Measurements from ENCODE around the gene COX19.

The COX19 gene

DNA sequence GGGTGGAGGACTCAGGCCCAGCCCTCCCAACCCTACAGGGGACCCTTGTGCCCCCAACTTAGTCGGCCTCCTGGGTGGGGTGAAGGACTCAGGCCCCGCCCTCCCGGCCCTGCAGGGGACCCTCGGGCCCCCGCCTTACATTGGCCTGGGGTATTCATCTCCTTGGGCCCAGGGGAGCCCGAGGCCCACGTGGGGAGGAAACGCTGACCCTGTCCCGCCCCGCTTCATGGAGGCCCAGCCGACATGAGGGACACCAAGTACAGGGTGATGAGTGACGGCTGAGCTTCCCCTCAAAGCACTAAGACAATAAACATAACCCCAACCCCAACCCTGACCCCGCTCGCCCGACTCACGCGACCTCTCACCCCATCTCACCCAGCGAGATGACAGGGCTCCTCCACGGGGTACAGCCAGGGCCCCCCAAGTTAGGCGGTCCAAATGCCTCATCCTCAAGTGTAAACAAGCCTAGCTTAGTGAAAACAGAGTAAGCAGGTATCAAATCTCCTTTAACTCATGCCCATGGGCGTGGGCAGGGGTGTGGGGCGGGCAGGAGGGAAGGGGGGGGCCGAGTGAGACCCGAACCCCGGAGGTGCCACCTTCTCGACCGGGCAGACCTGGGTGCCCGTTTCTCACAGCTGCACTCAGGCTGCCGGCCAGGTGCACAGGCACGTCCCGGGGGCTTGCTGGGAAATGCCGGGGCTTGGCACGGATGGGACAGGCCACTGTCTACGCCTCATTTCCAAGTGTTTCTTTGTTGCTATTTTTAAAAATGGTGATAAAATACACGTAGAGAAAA is 15.8 kb upstream of the COX19 start:
- DNase-seq, result no peak

DNA sequence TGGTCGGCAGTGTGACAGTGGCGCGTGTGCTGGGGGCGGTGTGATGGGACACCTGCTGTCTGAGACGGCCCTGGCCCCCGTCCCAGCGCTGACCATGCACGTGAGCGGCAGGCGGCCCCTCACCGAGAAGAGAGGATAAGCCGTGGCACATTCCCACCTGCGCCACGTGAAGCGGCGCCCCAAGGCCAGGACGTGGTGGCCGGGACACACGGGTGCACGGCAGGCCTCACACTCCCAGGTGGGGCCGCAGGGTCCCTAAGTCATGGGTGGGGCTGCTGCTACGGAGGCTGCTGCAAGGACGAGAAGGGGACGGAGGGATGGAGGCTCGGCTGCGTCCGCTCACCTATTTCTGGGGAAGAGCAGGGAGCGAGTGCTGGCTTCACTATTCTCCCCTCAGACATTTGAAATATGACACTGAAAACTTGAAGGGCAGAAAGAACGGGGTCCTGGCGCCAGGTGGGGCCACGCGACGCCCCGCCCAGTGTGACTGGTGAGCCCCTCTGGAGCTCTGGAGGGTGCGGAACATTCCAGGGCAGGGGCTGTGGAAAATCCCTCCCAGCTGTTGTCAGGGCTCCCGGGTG is 15.1 kb upstream of the COX19 start:
- no peak for DNase-seq

DNA sequence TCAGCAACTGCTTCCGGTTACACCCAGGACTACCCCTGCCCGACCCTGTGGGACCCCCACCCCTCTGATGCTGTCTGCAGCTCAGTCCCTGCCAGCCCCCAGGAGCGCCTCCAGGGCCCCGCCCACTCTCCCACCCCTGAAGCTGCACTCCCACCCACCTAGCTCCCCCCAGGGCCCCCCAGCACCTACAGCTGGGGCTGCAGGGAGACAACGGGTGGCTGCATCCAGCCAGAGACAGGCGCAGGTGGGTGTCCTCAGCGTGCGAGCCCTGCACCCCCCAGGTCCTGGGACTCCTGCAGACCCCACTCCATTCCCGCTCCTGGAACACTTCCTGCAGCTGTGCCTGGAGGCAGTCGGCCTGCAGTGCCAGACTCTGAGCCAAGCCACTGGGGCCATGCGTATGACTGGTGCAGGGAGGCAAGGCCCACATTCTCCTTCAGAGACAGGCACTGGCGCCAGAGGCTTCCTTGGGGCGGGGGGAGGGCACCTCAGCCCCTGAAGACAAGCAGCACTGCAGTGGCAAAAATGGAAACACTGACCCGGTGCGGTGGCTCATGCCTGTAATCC is 13.7 kb upstream of the COX19 start:
- DNase-seq, result no peak

DNA sequence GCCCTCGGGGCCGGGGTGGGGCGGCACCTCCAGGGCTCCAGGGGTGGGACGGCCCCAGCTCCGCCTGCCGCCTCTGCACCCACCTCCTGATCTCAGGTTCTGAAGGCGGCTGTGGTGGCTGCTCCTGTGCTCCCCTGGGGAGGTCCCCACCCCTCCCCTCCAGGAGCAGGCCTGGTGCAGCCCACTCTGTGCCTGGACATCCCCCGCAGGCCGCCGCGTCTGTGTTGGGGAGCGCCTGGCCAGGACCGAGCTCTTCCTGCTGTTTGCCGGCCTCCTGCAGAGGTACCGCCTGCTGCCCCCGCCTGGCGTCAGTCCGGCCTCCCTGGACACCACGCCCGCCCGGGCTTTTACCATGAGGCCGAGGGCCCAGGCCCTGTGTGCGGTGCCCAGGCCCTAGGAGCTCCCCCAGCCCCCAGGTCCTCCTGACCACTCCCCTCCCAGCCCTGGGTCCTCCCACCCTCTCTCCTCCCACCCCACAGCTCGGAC is 13.1 kb upstream of the COX19 start:
- DNase-seq, result no peak

DNA sequence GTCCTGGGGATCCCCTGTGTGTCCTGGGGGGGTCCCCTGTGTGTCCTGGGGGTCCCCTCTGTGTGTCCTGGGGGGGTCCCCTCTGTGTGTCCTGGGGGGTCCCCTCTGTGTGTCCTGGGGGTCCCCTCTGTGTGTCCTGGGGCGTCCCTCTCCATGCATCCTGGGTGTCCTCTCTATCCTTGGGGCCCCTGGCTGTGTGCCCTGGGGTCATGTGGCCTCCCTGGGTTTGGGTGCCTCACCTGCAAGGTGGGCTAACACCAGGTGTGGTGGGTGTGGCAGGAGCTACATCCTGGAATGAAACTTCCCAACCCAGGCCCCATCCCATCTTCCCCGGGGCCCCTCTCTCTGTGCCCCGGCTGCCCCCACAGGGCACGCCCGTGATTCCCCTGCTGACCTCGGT is 12.6 kb upstream of the COX19 start:
- no peak for DNase-seq

DNA sequence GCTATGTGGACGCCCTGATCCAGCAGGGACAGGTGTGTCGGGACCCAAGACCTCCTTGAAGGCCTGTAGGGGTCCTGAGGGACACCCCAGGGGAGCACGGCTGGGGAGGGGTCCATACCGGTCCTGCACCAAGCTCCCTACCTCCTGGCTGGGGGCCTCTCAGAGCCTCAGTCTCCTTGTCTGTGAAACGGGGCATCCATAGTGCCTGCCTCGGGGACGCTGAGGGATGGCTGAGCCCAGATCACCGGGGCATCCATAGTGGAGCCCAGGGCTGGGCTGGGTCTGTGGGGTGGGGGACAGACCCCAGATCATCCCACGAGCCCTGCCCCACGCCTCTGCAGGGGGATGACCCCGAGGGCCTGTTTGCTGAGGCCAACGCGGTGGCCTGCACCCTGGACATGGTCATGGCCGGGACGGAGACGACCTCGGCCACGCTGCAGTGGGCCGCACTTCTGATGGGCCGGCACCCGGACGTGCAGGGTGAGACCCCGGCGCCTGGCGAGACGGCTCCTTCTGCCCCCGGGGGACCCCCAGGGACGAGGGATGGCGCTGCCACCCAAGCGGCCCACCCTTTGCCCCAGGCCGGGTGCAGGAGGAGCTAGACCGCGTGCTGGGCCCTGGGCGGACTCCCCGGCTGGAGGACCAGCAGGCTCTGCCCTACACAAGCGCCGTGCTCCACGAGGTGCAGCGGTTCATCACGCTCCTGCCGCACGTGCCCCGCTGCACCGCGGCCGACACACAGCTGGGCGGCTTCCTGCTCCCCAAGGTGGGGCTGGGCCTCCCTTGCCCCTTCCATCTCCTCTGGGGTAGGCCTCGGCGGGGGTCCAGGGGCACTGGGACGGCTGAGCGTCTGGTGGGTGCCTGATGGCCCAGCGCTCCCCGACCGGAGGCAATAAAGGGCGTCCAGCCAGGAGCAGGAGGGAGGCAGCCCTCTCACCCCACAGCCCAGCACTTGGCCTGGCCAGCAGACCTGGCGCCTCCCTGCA is 11.7 kb upstream of the COX19 start:
- DNase-seq, result no peak

DNA sequence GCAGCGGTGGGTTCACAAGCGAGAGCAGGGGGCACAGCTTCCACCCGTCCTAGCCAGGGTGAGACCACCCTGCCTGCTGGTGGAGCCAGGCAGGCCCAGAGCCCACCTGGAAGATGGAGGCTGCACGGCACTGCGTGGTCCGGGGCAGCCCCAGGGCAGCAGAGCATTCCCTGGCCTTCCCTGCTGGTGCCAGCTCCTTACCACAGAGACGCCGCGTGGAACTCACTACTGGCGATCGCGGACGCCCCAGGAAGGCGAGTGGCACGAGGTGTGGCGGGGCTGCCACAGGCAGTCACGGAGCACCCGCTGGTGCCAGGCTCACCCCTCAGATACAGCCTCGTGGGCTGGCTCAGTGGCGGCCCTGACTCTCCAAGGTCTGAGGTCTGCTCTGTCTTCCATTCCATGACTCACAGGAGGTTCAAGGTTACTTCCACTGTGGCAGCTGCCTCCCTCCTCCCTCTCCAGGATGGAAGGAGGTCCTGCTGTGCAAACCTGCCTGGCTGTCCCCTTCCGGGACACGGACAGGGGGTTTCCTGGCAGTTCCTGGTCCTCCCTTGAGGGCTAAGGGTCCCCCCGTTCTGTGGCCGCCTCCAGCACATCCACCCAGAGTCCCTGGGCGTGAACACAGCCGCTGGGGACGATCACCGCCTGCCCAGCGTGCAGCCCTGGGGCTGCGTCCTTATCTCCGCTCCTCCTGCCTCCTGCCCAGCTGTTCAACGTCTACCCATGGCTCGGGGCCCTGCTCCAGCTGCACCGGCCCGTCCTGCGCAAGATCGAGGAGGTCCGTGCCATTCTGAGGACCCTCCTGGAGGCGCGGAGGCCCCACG is 10.8 kb upstream of the COX19 start:
- no peak for DNase-seq

DNA sequence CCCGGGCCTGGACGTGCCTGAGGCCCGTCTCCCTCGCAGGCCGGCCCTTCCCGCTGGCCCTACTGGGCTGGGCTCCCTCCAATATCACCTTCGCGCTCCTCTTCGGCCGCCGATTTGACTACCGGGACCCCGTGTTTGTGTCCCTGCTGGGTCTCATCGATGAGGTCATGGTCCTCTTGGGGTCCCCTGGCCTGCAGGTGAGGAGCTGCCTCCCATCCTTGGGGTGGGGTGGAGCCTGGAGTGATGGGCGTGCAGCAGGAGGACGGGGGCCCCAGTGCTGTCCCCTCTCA is 9.7 kb upstream of the COX19 start:
- DNase-seq, result no peak

DNA sequence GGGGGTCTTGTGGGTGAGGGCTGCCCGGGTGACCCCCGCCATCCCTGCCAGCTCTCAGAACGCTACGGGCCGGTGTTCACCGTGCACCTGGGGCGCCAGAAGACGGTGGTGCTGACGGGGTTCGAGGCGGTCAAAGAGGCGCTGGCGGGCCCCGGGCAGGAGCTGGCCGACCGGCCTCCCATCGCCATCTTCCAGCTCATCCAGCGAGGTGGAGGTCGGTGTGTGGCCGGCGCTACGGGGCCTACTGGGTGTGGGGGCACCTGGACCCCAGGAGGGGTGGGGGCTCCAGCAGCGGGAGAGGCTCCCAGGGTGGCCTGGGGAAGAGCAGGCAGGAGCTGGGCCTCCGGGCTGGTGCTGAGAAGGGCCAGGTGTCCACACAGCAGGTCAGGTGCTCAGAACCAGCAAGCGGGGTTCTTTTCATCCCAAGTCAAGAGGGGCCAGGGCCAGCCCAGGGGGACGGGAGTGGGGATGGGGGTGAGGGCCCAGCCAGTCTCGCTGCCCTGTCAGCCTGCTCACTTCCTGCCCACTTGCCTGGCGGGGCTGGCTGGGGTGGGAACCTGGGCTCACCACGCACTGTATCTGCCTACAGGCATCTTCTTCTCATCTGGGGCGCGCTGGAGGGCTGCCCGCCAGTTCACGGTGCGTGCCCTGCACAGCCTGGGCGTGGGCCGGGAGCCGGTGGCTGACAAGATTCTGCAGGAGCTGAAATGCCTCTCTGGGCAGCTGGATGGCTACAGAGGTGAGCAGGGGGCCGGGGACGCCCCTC is 9.2 kb upstream of the COX19 start:
- DNase-seq, result no peak

DNA sequence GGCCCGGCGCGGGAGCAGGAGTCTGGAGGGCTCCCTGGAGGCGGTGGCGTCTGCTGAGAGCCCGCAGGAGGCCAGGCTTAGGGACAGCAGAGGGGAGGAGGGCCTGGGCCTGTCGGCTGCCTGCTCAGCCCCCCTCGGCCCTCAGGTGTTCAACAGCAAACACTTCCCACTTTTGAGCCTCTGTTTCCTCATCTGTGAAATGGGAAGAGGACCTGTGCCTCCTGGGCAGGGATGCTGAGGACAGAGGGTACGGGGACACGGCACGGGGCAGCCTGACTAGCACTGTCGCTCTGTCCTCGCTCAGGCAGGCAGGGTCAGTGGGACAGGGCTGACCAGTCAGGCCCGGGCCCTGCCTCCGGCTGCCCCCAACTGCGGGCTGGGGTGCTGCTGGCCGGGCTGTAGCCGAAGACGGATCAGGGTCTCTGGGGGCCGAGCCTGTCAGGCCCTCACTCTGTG is 8.3 kb upstream of the COX19 start:
- DNase-seq, result no peak

DNA sequence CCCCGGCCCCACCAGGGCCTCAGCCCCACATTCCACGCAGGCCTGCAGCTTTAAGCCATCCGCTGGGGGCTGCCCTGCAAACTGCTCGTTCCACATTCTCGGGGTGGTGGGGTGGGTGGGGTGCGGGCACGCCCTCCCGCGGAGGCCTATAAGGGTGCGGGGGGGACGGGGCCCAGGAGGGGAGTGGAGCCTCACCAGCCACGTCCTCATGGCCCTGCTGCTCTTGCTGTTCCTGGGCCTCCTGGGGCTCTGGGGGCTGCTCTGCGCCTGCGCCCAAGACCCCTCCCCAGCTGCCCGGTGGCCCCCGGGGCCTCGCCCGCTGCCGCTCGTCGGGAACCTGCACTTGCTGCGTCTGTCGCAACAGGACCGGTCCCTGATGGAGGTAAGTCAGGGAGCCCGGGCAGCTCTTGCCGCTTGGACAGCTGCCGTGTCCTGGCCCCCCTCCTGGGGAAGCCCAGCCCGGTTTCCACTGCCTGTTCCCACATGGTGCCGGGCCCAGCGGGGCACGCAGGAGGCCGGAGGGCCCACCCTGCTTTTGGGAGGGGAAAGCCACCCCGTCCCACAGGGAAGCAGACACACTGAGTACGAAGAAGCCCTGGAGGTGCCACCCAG is 7.8 kb upstream of the COX19 start, which contains the start of gene CYP2W1:
CYP2W1 (plus strand) TSS at position 178 of the 612 bp plus-strand sequence; CDS start at position 209, 31 bp downstream.
- no peak for DNase-seq

DNA sequence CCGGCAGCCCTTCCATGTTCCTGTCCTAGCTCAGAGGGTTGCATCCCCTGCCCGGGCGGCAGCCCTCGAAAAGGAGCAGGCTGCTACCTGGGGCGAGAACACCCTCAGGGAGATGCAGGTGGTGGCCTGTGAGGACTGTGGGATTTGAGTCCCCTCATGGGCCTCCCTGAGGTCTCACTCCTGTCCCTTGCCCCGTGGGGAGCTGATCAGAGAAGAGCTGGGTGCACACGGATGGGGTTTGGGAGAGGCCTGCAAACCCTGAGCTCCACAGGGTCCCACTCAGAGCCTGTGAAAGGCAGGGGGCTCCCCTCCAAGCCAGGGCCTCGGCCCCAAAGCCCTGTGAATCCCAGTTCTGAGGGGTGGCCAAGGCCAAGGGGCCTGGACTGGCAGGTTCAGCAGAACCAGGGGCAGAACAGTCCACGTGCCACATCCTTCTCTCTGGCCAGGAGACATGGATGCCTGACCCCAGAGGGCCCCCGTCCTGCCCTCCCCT is 7.2 kb upstream of the COX19 start:
- DNase-seq, result no peak

DNA sequence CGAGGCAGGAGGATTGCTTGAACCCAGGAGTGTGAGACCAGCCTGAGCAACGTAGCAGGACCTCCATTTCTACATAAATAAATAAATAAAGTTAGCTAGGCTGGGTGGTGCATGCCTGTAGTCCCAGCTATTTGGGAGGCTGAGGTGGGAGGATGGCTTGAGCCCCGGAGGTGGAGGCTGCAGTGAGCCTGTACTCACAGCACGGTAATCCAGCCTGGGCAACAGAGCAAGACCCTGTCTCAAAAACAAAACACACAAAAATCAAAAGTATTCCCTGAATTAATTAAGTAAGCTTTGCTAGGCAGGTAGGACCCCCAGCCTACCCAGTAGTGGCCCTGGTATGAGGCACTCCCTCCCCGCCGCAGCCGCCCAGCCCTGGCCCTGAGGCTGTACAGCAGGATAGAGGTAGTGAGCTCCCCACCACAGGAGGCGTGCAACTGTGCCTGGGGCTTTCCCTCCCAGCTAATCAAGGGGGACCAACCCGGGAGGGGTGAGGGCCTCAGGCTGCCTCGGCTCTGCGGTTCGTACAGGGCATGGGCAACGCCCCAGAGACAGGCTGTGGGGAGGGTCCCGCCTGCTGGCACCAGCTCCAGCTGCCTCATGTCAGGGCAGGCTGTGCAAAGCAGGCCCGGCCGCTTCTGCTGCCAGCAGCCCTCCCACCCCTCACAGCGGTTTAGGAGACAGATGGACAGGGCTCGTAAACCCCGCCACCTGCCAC is 6.6 kb upstream of the COX19 start:
- DNase-seq, result no peak

DNA sequence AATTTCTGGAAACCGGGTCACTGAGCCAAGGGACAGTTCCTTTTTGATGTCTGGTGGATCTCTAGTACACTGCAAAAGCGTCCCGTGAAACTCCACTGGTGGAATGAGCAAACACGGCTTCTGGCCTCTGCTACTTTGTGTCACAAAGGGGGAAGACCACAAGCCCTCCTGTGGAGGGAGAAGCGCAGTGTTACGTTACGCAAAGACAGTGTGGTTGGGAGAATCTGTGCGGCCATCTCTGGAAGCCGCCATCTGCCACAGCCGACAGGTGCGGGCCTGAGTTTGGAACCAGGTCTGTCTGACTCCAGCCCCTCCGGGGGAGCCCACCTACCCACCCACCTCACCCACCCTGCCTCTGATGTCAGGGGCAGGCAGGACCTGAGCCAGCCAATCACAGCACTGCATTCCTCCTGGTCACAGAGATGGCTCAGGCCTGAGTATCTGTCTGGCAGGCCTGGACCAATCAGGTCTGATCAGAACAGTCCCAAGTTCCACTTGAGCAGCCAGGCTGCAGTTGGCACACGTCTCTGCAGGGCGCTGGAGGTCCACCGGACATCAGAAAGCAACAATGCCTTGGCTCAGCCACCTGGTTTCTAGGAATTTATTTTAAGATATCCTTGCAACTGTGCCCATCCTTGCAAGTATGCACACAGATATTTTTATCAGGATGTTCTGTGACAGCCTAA is 4.7 kb upstream of the COX19 start:
- no peak for DNase-seq

DNA sequence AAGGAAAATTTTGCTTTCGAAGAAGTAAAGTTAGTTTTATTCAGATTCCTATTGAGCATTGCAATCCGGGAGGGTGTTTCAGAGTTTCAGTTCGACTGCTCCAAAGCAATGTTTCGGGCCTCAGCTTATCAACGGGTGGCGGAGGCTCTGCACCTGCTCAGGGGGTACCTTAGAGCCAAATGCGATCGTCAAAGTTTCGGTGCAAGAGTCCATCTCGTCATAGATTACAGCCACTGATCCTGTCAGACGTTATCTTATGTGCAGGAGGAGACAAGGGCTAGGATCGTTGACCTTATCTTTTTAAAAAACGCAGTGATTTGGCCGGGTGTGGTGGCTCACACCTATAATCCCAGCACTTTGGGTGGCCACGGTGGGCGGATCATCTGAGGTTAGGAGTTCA is 3.8 kb upstream of the COX19 start:
- no peak for DNase-seq

DNA sequence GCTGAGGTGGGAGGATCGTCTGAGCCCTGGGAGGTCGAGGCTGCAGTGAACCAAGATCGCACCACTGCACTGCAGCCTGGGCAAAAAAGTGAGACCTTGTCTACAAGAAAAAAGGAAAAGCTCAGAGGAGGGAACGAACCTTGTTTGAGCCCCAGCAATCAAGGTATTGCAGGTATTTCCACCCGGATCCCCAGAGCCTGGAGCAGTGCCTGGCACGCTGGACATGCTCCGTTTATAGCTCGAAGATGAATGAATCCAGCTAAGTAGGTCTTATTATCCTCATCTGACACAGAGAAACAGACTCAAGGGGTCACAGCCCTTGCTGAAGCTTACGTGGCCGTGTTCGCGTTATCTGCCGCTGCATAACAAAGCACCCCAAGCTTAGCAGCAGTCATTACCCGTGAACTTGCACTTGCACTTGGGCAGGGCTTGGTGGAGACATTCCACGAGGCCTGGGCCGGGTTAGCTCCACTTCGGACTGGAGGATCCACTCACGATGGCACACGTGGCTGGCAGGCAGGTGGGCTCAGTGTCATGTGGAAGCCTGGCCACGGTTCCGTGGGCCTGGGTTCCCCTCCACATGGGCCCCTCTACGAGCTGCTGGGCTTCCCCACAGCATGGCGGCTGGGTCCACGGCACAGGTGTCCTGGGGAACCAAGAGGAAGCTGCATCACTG is 3.2 kb upstream of the COX19 start:
- no peak for DNase-seq

DNA sequence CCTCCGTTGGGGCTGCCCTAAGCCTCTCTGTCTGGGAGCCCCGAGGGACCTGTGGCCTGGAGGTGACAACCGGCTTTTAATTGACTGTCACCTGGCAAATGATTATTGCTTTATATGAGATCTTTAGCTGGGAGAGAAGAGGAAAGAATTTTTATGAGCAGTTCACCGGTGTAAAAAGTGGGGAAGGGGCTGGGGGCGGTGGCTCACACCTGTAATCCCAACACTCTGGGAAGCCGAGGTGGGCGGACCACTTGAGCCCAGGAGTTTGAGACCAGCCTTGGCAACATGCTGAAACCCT is 2.6 kb upstream of the COX19 start:
- DNase-seq, result no peak

DNA sequence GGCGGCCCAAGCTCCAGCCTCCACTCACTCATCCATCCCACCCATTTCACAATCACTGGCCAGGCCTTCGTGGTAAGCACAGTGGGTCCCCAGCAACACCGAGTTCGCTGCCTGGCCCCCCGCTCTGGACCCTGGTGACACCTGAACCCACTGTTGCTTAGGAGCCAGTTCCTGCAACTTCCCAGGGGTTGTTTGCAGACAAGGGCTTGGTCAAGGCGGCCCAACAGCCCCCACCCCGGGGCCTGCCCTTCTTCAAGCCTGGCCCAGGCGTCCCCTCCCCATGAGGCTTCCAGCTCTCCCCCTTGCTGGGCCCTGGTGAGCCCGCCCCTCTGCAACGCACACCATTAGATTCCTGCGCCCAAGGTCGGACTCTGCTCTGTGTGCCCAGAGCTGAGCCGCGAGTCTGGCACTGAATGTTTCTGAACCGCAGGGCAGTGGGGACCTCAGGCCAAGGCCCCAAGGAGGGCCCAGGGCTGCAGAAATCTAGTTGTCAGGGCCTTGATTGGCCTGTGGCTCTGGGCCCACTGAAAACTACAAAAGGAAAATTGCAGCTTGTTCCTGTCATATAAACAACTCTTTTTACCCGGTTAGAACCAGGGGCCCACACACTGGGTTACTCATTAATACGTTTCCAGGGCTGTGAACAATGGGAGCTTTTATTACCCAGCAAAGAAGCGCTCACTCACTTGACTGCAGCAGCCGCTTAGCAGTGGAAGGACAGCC is 2.1 kb upstream of the COX19 start:
- DNase-seq, result no peak
